Measurements from ENCODE around the gene DNAH14.

The DNAH14 gene

DNA sequence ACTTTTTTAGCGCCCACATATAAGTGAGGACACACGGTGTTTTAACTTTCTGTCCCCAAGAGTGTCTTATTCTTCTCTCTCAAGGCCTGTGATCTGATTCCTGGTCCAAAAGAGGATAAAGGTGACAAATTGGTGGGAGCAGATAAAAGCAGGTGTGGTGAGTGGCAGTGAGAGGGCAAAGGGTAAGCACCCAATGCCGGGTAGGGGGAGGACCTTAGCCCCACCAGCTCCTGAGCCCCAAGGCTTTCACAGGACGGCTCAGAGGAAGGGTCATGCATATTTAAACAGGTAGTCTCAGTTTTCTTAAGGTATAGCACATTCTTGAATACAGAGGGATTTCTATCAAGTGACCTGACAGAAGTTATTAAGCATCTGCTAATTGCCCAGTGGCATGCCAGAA, 478.8 kb downstream of the DNAH14 start:
- DNase-seq (ENCODE audit: low read depth), result no peak

DNA sequence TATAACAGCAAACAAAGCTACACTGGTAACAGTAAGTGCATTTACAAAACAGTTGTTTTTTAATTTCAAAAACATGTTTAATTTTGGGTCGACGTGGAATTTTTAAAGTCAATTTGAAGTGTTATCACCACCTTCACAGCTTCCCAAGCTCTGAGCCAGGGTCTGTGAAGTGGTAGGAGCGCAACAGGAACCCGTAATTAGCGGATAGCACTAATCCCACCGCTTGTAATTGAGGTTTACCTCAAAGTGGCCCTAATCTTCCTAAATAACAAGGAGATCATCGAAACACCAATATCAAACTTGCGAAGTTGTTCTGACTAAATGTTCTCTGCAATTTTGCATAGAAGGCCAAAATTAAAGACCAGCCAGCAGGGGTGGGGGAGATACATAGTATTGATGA, 479.6 kb downstream of the DNAH14 start:
- no peak for DNase-seq (ENCODE audit: low read depth)

DNA sequence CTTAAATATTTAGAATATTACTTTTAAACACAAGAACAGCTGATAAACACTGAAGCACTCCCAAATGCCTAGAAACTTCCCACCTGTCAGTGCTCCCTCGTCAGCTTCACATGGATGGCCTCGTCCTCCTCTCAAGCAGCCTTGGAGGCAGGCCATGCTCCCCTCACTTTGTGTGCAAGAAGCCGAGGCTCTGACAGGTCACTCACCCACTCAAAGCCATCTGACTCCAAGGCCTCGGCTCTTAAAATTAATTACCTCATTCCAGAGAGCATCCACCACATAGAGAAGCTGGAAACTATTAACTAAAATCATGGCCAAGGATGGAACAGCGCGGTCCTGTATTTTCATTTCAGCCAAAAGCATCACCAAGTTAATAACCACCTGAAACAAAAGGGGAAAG, 480.6 kb downstream of the DNAH14 start:
- no peak for DNase-seq (ENCODE audit: low read depth)

DNA sequence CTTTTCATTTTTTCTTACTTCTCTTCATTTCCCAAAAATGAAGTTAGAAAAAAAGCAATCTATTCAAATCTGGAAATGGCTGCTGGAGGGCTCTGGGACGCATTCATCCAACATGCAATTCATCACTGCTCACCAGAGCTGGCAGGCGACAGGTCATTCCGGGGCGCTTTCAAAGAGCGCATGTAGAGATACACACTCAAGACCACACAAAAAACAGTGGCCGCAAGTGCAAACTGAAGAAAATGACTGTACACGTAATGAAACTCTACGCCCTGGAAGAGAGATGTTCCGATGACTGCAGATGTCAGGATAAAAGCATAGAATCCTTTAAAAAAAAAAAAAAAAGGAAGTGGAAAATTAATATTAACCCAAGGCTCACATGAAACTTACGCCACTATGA, 482.8 kb downstream of the DNAH14 start:
- DNase-seq (ENCODE audit: low read depth), result no peak

DNA sequence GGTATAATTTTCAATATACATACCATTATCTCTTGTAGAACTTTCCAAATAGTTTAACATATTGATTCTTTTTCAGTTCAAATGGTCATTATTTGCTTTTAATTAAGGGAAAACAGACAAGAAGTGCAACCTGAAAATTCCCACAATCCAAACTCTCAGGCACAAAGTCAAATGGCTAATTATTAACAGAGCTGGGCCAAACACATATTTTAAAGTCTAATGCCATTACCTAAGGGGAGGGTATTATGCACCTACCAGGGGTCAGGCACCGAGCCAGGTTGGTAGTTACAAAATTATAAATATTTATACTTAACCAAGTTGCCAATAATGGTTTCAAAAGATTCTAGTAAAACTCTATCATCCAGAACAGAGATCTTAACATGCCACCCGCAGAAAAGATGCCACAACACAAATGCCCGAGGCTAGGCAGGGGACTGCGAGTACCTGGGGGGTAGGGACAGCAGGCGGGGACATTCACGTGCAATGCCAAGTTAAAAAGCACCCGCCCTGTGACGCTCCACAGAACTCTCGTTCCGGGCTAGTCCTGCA, 483.4 kb downstream of the DNAH14 start:
- DNase-seq (ENCODE audit: low read depth), result no peak

DNA sequence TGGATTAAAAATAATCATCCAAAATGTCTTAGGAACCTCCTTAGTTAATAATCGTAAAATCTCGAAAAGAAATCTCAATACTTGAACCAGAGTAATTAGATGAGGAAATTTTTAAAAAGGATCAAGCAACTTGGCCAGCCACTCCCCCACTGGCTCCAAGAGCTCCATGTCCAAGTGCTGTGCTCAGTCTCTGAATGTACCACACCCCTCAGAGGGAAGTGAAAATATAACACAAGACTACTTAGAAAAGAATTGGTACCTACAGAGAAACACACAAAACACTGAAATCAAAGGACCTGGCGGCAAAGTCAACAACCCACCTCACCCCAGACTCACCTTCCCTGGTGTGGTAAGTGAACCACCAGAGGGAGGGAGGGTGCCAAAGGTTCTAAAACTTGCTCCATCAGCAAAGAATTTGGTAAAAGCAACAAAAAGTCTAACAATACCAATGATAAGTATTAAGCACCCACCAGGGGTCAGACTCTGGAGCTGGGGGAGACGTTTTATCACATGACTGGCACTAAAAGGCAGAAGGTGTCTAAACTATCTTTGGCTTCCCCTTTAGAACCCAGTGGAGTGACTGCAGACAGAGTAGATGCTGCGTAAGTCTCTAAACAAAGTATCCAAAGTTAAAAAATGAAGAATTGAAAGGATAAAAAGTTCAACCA, 484.4 kb downstream of the DNAH14 start:
- DNase-seq (ENCODE audit: low read depth), result no peak

DNA sequence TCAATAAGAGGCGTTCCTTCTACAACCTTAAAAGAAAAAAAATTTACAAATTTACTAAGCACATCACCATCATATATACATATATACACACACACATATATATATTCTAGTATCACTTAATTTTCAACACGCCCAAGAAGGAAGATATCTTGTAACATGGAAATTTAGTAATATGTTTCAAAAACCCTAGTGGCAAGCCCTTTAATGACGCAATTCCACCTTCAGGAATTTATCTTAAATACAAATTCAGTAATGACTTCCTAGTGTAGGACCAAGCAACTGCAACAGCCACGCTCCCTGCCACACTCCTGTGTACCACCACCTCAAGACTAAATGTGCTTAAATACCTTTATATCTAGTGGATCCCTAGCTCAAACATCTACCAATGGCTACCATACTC, 485.8 kb downstream of the DNAH14 start:
- no peak for DNase-seq (ENCODE audit: low read depth)

DNA sequence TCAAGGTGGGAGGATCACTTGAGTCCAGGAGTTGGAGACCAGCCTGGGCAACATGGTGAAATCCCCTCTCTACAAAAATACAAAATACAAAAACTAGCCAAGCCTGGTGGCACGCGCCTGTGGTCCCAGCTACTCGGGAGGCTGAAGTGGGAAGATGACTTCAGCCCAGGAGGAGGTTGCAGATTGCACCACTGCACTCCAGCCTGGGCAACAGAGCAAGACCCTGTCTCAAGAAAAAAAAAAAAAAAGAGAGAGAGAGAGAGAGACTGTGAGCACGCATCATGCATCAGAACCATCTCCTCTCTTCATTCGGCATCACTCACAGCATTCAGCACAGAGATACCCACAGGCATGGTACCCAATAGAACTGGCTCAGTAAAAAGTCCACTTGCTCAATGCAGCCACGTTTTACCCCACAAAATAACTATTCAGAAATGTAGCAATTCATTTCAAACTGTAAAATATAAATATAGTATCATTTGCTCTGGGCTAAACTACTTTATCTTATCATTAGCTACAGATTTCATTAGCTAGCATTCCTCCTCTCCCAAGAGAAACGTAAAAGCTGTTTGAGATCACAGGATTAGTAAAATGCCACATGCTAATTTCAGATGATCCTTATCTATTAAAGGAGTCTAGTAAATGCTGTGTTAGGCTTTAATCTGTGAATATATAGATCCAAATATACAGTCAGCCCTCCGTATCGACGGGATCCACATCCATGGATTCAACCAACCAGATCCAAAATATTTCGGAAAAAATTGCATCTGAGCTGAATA, 486.7 kb downstream of the DNAH14 start:
- no peak for DNase-seq (ENCODE audit: low read depth)

DNA sequence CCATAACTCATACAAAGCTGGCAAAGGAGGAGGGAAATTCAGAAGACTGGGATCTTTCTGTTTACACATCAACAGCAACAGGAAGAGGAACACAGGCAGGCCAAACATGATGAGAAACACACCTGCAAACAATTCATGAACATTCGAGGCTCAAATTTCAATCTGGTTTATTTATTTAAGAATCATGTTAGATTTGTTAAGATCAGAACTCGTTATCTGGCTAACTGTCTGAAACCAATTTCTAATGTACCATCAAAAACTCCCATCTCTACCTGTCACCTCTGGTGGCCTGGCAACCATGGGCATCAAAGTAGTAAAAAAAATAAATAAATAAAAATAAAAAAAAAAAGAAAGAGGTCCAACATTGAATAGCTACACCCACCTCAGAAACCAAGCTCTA, 488.6 kb downstream of the DNAH14 start:
- no peak for DNase-seq (ENCODE audit: low read depth)

DNA sequence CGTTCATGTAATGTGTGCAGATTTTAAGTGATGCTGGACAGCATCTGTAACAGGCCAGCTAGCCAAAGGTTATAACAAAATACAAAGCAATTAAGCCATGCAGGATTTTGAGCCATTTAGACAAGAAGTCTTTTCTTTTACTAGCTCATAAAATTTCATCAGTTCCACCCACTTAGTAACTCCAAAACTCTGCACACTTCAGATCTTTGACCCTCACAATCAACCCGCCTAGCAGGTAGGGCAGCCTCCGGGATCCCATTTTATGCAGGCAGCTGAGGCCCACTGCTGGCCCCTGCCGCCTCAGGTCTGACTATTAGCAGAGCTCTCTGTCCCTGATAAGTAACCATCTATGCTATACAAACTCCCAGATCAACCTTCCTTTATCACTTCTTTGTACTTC, 489.1 kb downstream of the DNAH14 start:
- no peak for DNase-seq (ENCODE audit: low read depth)

DNA sequence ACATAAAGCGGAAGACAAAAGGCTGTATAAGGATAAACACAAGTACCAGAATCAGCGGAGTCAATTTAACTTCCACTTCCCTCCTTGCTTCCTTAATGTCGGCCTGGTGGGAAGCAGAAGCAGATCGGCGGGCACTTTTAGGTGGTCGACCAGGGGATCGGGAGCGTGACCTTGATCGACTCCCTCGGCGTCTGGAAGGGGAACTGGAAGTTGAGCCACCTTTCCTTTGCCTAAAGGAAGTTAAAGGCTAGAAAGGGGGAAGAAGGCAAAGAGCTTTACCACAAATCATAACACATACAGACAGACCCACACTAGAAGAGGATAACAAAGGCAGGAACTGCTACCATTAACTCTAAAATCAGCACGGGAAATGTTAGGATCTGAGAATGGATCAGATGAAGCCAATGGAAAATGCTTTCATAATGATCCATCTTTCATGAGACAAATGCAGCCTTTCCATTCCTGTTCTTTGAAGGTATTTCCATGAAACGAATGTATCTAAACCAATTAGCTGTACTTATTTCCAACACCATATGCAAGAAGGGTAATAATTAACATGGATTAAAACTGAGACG, 492.6 kb downstream of the DNAH14 start:
- DNase-seq (ENCODE audit: low read depth), result no peak

DNA sequence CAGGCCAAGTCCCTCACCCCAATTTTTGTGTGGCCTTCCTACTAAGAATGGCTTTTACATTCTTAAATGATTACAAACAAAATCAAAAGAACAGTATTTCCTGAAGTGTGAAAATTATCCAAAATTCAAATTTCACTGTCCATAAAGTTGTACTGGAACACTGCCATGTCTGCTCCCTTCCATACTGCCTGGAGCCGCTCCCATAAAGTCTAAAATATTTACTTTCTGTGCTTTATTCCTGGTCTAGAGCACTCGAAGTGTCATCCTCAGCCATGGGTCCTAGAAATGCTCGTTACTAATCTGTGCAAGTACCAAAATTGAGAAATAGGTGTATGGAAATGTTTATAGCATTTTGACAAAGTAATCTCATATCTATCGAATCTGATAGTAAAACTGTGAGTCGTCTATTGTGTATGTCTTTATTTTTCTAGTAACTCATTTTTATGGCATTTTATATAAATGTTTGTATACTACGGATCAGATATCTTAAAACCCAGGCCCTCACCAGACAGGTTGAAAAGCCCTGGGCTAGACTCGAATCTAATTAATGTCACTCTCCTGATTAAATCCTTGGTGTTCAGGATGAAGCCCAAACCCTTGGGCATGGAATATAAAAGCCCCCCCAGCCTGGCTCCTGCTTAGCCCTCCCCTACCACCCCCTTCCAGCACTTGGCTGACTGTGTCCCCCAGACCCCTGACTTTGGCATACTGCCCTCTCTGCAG, 493.5 kb downstream of the DNAH14 start:
- no peak for DNase-seq (ENCODE audit: low read depth)

DNA sequence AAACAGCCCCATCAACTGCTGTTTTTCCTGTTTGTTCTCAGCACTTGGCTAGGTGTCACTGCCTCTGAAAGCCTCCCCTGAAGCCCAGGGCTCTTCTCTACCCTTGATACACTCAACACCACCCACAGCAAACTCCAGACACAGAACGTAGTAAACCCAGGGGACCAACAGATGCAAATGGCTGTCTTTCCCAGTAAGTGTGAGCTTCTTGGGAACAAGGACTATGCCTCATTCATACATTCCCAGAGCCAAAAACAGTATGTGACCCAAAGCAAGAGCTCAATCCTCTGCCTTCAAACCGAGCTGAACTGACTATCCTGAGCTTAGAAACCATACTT, 494.0 kb downstream of the DNAH14 start:
- no peak for DNase-seq (ENCODE audit: low read depth)

DNA sequence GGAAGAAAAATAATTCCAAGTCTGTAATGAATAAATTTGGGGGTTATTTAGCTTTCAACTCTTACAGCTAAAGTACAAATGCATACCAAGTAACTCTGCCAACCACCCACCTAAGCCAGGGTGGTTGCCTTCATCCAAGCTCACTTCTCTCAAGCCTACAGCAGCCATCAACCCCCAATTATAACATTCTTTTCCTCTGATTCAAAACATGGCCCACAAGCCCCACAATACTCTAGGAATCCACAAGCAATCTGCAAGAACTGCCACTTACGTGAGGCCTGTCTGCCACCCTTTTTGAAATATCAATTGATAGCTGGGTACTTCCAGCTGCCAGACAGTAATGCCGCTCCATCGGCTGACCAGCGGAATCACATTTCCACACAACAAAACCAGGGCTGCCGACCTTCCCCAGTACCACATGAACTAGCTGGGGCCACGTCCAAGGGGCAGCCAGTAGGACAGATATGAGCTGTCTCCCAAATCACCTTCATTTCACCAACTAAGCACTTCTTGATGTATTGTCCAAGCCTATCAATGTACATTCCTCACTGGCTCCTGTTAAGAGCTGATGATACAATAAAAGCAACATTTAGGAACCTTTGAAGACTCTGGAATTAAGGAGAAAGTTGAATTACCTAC, 495.2 kb downstream of the DNAH14 start:
- DNase-seq (ENCODE audit: low read depth), result no peak

DNA sequence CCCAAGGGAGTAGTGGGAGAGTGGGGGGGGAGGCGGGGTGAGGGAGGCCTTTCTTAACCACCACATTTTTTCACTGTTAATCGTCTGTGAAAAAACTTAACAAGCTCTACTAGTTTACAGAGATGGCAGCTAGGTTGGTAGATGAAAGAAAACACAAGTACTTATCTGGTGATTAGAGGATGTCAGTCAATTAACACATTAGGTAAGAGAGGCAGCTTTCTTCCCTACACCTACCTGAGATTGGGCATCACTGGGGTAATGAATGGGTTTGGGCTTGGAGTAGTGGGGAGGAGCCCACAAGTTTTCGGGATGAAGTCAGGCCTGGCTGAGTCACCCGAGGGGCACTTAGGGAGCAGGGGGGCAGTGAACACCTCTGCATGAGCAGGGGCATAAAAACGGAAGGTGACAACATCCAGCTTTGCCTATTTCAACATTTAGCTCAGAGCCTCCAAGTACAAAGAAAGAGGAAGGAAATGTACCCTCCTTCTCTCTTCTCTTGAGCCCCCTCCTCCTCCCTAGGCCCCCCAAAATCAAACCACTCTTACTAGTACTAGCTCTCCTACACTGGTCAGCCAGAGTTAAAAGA, 495.8 kb downstream of the DNAH14 start:
- no peak for DNase-seq (ENCODE audit: low read depth)

DNA sequence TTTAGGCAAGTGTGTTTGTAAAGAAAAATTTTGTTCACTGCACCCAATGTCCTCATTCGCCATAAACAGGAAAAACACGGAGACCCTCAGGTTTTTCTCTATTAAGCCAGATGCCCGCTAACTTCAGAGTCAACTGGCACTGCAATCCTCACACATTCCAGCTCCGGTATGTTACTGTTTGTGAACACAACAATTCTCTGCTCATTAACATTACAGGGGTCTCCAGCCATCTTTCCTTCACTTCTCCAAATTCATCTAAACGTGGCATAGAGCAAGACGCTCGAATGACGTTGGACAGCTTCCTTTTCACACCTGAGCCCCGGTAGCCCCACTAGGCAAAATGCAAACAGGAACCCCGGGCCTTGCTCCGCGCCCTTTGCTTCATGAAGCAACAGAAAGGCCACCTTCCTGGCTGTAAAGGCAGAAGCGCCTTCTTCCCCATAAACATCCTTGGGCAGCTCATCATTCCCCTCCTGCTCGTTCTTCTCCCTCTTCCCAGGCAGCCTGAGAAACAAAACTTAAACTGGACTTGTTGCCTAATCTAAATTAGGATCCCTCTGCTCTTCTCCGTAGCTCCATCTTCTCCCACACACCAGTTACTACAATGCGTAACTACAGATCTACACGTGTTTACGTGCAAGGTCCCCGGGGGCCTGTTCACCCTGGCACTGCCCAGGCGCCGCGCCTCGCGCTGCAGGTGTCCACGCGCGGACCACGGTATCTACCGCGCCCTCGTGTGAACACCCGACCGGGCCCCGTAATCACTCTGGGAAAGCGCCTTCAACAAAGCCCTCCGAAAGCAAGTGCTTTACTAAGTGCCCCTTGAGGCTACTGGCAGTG, 497.1 kb downstream of the DNAH14 start:
- DNase-seq (ENCODE audit: low read depth), result no peak

DNA sequence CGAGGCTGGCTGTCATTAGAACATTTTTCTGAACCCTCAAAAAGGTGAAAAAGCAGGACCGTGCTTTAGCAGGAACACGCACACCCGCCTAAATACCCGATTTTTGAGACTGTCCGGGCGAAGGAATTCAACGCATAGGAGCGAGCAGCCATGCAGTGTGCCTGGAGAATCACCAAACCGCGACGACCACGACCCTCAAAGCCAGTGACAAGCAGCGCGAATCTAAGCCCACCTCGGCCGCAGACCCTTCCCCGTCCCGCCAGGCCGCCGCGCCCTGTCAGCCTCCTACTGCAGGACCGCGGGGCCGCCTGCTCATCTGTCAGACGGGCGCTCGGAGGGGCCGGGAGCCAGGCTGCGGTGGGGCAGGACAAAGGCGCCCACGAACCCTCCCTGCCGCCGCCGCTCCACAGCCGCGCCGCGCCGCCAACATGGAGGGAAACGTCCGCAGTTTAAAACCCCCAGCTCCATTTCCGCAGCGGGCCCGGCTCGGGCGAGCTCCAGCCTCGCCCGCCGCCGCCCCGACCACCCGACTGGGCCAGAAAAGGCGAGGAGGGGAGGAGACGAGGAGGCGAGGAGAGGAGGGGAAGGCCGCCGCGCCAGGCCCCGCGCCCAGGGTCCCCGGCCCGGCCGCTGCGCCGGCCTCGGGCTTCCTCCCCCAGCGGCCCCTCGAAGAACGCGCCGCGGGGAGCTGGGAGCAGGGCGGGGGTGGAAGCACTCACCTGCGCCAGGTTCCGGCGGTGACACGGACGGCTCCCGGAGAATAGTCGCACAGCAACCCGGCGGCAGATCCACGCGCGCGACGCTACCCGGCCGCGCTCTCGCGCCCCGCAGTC, 498.0 kb downstream of the DNAH14 start, which contains the start of gene LBR:
TSS of gene LBR (minus strand) at position 804 of the 833 bp plus-strand sequence. CDS start 3,963 bp downstream, outside the sequence.
- peak; percentile 29 for DNase-seq (ENCODE audit: low read depth)

DNA sequence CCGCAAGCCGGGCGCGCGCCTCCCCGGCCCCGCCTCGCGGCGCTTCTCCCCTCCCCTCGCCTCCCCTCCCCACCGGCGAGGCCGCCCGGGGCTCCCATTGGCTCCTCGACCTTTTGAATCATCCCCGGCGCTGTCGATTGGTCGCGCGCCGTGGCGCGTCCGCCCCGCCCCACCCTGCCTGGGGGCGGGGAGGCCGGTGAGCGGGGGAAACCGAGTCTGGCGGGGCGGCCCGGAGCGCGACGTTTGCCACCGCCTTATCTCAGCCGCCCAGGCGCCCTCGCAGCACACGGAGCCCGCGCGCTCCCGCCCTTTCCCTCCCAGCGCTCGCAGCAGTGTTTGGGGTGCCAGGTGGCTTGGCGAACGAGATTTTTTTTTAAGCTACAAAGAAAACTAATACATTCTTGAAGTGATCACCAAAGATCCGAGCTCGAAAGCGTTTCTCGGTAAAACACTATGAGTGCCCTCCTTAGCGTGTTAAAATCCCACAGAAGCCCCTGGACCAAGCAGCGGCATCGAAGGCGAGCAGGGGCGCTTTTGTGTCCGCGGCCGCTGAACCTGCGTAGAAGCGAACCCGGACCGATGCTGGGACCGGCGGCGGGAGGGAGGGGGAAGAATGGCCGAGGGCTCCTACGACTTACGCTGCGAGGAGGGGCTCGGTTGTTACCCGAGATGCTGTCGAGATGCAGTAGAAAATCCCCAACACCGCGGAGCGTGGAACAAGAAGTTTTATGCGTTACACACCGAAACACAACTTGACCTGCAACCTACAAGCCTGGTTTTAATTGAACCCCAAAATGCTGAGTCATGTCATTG, 498.8 kb downstream of the DNAH14 start:
- DNase-seq (ENCODE audit: low read depth), result peak; percentile 89
